Tibial nerve (tissue), 4 donors: ENCODE measurements around the gene PLEKHA3.

Experiments used
- CTCF ChIP-seq, 5 experiments: fragments of 200-600 bp in 3 of 5; fragments of 450-650 bp in 2 of 5; sonication (generic) in 3 of 5; IDR thresholded peaks; one replicate each; pipeline ENCODE4 v1.5.1; 2016 to 2019; ENCODE audit warnings: antibody characterized with exemption in 5 of 5, mild to moderate bottlenecking in 3 of 5, moderate library complexity in 2 of 5
- EP300 ChIP-seq, 2 donors: sonication (generic); formaldehyde crosslinking; IDR thresholded peaks; one replicate each; pipeline ENCODE4 v1.6.1; 2017; ENCODE audit warnings: antibody characterized with exemption in 2 of 2, mild to moderate bottlenecking in 1 of 2

GRCh38 chr2:178457390-178457886, 22.8 kb upstream of the PLEKHA3 start:
- TF ChIP-seq CTCF (IDR thresholded peaks at IDR 0.05) (no peak), EP300 (IDR thresholded peaks at IDR 0.05) (no peak)
